ENCODE measurements around the gene CCDC7.

DNA sequence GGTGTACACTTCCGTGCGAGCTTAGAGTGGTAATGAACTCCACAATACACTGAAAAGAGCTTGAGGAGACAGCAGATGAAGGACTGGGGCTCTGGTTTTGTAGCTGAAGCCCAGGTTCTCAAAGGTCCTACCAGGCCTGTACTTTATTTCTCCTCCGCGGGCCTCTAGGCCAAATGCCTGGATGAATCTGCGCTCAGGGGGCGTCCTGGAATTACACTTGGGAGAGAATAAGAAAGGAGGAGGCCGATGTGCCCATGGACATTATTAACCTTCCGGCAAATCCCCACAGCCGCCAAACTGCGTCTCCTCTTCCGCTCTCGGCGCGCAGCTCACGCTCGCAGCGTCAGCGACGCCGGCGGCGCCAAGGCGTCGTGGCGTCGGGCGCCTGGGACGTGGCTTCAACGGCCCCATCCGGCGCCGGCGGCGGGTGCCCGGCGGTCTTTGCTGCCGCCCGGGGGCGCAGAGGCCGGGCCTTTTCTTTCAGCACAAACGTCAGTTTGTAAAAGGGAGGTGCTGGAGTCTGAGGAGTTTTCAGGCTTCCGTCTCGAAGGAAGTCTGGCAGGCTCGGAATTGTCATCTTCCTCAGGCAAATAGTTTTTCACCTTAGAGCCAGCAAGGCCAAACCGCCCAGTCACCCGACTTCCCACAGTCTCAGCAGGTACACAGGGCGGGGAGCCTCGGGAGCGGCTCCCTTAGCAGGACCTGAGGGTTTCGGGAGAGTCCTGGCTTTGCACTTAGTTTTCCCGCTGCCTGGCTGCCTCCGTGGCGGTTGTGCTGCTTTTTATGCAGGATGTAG lies at the start of gene CCDC7:
- TF ChIP-seq POLR2AphosphoS5 (IDR thresholded peaks at IDR 0.05; ENCODE audit: low read depth, low read length), result peak; percentile 97
- TF ChIP-seq POLR2A (IDR thresholded peaks at IDR 0.05; ENCODE audit: borderline replicate concordance, extremely low read depth, insufficient read depth, insufficient read length), result peak; percentile 84
- TF ChIP-seq CEBPB (IDR thresholded peaks at IDR 0.05; ENCODE audit: low read depth), result no peak
- peak; percentile 46 for TF ChIP-seq ELF1 (IDR thresholded peaks at IDR 0.05; ENCODE audit: borderline replicate concordance, low read depth)
- peak; percentile 49 for TF ChIP-seq RAD21 (IDR thresholded peaks at IDR 0.05; ENCODE audit: low read depth)
- TF ChIP-seq, protein P1, sequence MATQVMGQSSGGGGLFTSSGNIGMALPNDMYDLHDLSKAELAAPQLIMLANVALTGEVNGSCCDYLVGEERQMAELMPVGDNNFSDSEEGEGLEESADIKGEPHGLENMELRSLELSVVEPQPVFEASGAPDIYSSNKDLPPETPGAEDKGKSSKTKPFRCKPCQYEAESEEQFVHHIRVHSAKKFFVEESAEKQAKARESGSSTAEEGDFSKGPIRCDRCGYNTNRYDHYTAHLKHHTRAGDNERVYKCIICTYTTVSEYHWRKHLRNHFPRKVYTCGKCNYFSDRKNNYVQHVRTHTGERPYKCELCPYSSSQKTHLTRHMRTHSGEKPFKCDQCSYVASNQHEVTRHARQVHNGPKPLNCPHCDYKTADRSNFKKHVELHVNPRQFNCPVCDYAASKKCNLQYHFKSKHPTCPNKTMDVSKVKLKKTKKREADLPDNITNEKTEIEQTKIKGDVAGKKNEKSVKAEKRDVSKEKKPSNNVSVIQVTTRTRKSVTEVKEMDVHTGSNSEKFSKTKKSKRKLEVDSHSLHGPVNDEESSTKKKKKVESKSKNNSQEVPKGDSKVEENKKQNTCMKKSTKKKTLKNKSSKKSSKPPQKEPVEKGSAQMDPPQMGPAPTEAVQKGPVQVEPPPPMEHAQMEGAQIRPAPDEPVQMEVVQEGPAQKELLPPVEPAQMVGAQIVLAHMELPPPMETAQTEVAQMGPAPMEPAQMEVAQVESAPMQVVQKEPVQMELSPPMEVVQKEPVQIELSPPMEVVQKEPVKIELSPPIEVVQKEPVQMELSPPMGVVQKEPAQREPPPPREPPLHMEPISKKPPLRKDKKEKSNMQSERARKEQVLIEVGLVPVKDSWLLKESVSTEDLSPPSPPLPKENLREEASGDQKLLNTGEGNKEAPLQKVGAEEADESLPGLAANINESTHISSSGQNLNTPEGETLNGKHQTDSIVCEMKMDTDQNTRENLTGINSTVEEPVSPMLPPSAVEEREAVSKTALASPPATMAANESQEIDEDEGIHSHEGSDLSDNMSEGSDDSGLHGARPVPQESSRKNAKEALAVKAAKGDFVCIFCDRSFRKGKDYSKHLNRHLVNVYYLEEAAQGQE (IDR thresholded peaks at IDR 0.05; ENCODE audit: low read depth), result no peak
- TF ChIP-seq, protein P2, sequence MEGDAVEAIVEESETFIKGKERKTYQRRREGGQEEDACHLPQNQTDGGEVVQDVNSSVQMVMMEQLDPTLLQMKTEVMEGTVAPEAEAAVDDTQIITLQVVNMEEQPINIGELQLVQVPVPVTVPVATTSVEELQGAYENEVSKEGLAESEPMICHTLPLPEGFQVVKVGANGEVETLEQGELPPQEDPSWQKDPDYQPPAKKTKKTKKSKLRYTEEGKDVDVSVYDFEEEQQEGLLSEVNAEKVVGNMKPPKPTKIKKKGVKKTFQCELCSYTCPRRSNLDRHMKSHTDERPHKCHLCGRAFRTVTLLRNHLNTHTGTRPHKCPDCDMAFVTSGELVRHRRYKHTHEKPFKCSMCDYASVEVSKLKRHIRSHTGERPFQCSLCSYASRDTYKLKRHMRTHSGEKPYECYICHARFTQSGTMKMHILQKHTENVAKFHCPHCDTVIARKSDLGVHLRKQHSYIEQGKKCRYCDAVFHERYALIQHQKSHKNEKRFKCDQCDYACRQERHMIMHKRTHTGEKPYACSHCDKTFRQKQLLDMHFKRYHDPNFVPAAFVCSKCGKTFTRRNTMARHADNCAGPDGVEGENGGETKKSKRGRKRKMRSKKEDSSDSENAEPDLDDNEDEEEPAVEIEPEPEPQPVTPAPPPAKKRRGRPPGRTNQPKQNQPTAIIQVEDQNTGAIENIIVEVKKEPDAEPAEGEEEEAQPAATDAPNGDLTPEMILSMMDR (IDR thresholded peaks at IDR 0.05 in 2 of 3, conservative IDR thresholded peaks at IDR 0.05 in 1 of 3; ENCODE audit: borderline replicate concordance in 1 of 3, insufficient read depth in 1 of 3, low read depth in 2 of 3, low read length in 2 of 3), result peak in 2 of 3 experiments; percentile 9 to 44; a peak in 2 of 6 replicates
- TF ChIP-seq, protein P3, sequence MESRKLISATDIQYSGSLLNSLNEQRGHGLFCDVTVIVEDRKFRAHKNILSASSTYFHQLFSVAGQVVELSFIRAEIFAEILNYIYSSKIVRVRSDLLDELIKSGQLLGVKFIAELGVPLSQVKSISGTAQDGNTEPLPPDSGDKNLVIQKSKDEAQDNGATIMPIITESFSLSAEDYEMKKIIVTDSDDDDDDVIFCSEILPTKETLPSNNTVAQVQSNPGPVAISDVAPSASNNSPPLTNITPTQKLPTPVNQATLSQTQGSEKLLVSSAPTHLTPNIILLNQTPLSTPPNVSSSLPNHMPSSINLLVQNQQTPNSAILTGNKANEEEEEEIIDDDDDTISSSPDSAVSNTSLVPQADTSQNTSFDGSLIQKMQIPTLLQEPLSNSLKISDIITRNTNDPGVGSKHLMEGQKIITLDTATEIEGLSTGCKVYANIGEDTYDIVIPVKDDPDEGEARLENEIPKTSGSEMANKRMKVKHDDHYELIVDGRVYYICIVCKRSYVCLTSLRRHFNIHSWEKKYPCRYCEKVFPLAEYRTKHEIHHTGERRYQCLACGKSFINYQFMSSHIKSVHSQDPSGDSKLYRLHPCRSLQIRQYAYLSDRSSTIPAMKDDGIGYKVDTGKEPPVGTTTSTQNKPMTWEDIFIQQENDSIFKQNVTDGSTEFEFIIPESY (IDR thresholded peaks at IDR 0.05; ENCODE audit: extremely low read depth, insufficient replicate concordance, low read length), result no peak
- TF ChIP-seq, protein P4, sequence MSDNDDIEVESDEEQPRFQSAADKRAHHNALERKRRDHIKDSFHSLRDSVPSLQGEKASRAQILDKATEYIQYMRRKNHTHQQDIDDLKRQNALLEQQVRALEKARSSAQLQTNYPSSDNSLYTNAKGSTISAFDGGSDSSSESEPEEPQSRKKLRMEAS (IDR thresholded peaks at IDR 0.05), result peak; percentile 54; the same call in 1 of the 2 replicates
- TF ChIP-seq, protein P5, sequence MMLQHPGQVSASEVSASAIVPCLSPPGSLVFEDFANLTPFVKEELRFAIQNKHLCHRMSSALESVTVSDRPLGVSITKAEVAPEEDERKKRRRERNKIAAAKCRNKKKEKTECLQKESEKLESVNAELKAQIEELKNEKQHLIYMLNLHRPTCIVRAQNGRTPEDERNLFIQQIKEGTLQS (IDR thresholded peaks at IDR 0.05), result no peak
- peak; percentile 58 for TF ChIP-seq YY1 (IDR thresholded peaks at IDR 0.05; ENCODE audit: extremely low read depth, insufficient replicate concordance, low read depth, low read length)
- TF ChIP-seq SRF (IDR thresholded peaks at IDR 0.05; ENCODE audit: low read depth), result no peak; the same call in 1 of the 2 replicates
- no peak for TF ChIP-seq EZH2phosphoT487 (IDR thresholded peaks at IDR 0.05; ENCODE audit: borderline replicate concordance)
- TF ChIP-seq EZH2 (IDR thresholded peaks at IDR 0.05), result no peak
